HG02970 (cell line): ENCODE measurements around the gene ZNF678.
"Not testable (repeated sequence)": the region's sequence is repeated elsewhere in the genome, so short reads cannot be mapped to it uniquely, and the experiment has no call there.

Source experiments
- ATAC-seq: cut with Tn5 transposase; IDR thresholded peaks from one replicate; pipeline ENCODE4 v1.9.1; 2021; ENCODE audit warnings: mild to moderate bottlenecking, moderate library complexity, moderate number of reproducible peaks; ENCODE audit not compliant: unreplicated experiment, low FRiP score

ZNF678 gene

GRCh38 chr1:227549892-227550291, 13.5 kb upstream of the ZNF678 start:
- ATAC-seq, result no peak

DNA sequence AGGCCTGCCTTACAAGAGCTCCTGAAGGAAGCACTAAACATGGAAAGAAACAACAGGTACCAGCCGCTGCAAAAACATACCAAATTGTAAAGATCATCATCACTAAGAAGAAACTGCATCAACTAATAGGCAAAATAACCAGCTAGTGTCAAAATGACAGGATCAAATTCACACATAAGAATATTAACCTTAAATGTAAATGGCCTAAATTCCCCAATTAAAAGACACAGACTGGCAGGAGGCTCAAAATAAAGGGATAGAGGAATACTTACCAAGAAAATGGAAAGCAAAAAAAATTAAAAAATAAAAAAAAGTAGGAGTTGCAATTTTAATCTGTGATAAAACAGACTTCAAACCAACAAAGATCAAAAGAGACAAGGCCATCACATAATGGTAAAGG, 11.5 kb upstream of the ZNF678 start:
- not testable (repeated sequence) for ATAC-seq

DNA sequence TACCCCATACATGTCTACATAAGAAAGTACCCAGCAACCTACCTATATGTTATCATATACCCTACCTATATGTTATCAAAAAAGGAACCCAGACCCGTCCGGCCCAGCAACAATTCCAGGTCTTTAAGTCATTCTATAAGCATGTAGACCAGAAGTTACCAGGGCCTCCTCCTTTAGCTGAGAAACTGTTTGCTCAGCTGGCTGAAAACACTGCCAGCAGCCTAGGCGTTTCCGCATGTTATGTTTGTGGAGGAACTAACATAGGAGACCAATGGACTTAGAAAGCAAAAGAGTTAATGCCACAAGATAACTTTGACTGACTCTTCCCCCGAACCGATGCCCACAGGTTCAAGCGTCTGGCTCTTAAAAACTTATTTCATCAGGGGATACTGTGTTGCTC, 7.1 kb upstream of the ZNF678 start:
- no peak for ATAC-seq

GRCh38 chr1:227557962-227558725, 5.2 kb upstream of the ZNF678 start:
- ATAC-seq, result no peak

DNA sequence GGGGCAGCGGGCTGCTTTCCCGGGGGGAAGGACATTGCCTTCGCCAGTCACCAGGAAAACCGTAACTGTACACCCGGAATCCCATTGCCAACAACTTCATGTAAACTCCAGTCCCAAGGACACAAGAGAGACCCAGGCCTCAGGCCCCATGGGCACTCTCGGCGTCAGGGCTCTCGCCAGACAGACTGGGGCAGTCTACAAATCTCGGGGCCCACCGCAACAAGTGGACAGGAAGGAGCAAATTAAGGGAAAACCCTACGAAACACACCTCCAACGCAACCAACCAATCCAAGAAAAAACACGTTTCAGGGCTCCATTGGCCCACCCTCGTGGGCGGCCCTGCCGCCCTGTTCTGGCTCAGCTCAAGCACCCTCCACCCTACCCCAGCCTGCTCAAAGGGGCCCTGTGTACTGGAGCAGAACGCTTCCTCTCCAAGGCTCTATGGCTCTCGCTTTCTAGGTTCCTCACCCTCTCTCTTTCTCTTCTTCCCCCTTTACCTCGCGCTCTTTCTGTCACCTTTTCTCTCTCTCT, 4.6 kb upstream of the ZNF678 start:
- no peak for ATAC-seq

GRCh38 chr1:227559499-227559898, 3.9 kb upstream of the ZNF678 start:
- ATAC-seq, result no peak

DNA sequence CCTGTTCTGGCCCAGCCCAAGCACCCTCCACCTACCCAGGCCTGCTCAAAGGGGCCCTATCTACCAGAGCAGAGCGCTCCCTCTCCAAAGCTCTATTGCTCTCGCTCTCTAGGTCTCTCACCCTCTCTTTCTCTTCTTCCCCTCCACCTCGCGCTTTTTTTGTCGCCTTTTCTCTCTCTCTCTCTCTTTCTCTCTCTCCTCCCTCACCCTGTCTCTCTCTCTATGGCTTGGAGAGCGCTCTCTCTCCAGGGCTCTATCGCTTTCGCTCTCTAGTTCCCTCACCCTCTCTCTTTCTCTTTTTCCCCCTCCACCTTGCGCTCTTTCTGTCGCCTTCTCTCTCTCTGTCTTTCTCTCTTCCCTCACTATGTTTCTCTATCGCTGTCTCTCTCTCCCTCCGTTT, 3.4 kb upstream of the ZNF678 start:
- no peak for ATAC-seq

- ATAC-seq, result no peak
These were observed 2.8 kb upstream of the ZNF678 start for GRCh38 chr1:227560393-227561173.

DNA sequence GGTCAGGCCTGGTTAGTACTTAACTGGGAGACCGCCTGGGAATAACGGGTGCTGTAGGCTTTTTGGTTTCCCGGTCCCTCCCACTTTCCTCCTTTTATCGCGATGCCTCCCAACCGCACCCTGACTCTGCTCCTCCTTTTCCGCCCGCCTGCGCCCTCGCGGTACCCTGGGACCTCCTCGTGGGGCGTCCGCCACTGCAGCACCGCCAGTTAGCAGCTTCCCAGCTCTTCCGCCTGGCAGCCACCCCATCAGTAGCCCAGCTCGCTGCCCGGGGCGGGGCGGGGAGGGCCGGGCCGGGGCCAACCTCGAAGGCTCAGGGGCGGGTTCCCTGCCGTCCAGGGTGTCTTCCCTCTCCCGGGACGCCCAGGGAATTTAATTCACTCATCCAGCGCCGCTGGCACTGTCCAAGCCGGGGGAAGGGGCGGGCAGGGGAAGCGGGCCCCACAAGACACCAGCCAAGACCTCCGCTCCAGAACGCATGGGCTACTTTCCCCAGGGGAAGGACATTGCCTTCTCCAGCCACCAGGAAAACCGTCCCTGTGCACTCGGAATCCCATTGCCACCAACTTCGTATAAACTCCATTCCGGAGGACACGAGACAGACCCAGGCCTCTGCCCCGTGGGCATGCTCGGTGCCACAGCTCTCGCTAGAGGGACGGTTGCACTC, 2.0 kb upstream of the ZNF678 start:
- ATAC-seq, result no peak

DNA sequence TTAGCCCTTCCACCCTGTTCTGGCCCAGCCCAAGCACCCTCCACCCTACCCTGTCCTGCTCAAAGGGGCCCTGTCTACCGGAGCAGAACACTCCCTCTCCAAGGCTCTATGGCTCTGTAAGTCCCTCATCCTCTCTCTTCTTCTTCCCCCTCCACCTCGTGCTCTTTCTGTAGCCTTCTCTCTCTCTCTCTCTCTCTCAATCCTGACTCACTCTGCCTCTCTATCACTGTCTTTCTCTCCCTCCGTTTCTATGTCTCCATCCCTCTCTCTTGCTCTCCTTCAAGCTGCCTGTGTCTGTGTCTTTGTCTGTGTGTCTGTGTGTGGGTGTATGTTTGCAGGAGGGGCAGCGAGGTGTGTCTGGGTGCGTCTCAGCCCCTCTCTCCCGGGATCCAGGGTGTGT, 1.3 kb upstream of the ZNF678 start:
- ATAC-seq, result no peak

DNA sequence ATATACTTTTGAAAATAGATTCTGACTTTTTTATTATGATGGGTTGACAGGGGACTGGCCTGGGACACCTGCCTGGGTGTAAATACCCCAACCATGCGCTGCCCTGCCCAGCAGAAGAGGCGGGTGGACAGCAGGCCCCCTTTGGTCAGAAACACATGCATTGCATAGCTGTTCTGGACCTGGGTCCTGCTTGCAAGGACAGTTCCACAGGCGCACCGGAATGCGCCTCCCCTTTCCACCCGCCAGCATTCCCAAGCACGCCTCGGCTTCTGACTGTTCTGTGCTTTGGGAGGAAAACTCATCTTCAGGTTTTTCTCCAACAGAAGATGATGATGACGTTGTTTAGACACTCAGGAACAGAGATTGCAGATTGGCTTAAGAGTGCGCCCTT, 428 bp upstream of the ZNF678 start:
- no peak for ATAC-seq

GRCh38 chr1:227567256-227567655, 3.9 kb downstream of the ZNF678 start:
- ATAC-seq, result no peak

DNA sequence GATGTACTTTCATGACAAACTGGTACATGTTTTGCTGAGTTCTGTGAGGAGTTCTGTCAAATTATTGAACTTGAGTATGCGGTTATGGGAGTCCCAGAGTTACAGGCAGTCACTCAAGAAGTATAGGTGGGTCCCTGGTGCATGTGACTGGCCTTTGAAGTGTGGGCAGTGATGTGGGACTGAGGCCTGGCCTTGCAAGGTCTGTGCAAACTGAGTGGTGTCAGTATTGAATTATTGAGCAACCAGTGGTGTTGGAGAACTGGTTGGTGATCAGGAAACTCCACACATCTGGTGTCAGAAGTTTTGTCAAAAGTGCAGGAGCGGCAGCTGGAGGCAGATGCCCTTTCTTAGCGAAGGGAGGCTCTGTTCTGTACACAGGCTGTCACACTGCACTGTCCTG, 5.2 kb downstream of the ZNF678 start:
- ATAC-seq, result no peak

DNA sequence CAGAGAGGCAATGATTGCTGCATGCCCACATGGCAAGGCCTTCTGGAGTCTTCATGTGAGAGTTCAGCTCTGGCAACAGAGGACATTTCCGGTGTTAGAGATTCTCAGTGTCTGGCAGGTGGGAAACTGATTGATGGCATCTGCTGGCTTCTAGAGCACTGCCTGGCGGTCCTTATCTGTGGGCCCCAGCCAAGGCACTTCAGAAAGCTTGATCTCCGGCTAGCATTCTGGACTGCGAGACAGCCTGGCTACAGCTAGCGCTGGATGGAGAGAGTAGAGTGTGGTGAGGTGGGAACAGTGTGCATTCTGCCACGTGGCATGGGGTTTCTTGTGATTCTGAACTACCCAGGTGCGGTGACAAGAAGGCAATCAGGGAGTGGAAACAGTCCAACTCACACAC, 9.4 kb downstream of the ZNF678 start:
- no peak for ATAC-seq

DNA sequence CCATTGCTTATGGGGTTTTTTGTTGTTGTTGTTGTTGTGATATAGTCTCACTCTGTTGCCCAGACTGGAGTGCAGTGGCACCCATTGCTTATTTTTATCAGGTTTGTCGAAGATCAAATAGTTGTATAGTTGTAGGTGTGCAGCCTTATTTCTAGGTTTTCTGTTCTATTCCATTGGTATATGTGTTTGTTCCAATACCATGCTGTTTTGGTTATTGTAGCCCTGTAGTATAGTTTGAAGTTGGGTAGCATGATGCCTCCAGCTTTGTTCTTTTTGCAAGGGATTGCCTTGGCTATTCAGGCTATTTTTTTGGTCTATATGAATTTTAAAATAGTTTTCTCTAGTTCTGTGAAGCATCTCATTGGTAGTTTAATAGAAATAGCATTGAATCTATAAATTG, 11.6 kb downstream of the ZNF678 start:
- no peak for ATAC-seq

- ATAC-seq, result no peak
These were observed 12.8 kb downstream of the ZNF678 start for GRCh38 chr1:227576189-227576588.

DNA sequence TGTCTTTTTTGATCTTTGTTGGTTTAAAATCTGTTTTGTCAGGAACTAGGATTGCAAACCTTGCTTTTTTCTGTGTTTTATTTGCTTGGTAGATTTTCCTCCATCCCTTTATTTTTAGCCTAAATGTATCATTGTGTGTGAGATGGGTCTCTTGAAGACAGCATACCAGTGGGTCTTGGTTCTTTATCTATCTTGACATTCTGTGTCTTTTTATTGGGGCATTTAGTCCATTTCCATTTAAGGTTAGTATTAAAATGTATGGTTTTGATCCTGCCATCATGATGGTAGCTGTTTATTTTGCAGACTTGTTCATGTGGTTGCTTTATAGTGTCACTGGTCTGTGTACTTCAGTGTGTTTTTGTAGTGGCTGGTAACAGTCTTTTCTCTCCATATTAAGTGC, 14.1 kb downstream of the ZNF678 start:
- ATAC-seq, result no peak

DNA sequence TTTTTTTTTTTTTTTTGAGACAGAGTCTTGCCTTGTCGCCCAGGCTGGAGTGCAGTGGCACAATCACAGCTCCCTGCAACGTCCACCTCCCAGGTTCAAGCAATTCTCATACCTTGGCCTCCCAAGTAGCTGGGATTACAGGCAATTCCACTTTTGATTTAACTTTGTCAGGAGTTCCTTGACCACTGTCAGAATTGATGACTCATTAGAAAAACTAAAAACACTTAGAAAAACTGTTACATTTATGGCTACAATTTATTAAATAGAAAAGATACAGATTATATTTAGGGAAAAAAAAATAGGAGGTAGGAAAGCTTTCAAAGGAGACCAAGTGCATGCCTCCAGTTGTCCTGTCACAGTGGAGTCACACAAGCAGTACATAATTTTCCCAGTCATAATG, 20.0 kb downstream of the ZNF678 start:
- ATAC-seq, result no peak

DNA sequence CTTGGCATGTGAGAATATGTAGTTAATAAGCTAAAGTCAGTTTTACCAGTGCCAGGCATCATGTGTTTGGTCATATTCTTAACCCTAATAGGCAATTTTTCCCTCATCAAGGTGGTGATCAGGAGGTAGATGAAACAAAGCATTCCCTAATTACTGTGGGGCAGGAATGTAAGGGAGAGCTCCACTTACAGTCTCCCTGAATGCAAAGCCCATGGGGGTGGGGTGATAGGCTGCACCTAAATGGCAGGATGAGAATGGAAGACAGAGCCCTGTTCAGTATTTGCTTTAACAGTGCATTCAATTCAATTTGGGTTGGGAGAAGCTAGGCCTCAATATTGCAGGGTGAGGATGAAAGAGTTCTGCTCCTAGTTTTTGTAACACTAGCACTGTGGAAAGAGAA, 23.4 kb downstream of the ZNF678 start:
- ATAC-seq, result no peak

- ATAC-seq, result no peak
These were observed 24.6 kb downstream of the ZNF678 start for GRCh38 chr1:227587968-227588367.

GRCh38 chr1:227588769-227589168, 25.4 kb downstream of the ZNF678 start:
- not testable (repeated sequence) for ATAC-seq
